ENCODE data around the gene EFNA4.

- TF ChIP-seq, protein P1, sequence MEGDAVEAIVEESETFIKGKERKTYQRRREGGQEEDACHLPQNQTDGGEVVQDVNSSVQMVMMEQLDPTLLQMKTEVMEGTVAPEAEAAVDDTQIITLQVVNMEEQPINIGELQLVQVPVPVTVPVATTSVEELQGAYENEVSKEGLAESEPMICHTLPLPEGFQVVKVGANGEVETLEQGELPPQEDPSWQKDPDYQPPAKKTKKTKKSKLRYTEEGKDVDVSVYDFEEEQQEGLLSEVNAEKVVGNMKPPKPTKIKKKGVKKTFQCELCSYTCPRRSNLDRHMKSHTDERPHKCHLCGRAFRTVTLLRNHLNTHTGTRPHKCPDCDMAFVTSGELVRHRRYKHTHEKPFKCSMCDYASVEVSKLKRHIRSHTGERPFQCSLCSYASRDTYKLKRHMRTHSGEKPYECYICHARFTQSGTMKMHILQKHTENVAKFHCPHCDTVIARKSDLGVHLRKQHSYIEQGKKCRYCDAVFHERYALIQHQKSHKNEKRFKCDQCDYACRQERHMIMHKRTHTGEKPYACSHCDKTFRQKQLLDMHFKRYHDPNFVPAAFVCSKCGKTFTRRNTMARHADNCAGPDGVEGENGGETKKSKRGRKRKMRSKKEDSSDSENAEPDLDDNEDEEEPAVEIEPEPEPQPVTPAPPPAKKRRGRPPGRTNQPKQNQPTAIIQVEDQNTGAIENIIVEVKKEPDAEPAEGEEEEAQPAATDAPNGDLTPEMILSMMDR (optimal IDR thresholded peaks at IDR 0.05 in 1 of 3, IDR thresholded peaks at IDR 0.05 in 1 of 3, conservative IDR thresholded peaks at IDR 0.05 in 1 of 3; ENCODE audit: extremely low read depth in 1 of 3, insufficient read depth in 2 of 3, low read length in 3 of 3): no peak
- TF ChIP-seq EZH2 (IDR thresholded peaks at IDR 0.05; ENCODE audit: low read length): peak; percentile 86
These were observed 16.2 kb downstream of the EFNA4 start for GRCh38 chr1:155079487-155080311.

Measured in keratinocyte (primary cell).